ENCODE results near the gene CHPT1.

Gene CHPT1

GRCh38 chr12:101703487-101703886 is 6.0 kb downstream of the CHPT1 start:
- WGBS (ENCODE audit: extremely low coverage, insufficient coverage, low lambda C conversion rate), result no CpG with 5 or more reads among the region's 3 CpGs
- Histone ChIP-seq H2BK5ac (ENCODE audit: low read length) (no peak overlapping the region), H3K4me2 (ENCODE audit: low read length) (no peak overlapping the region), H3K4me1 (ENCODE audit: control insufficient read depth, low read depth, low read length) (no peaks in the 10 kb centered on the region), H4K5ac (ENCODE audit: low read length) (no peak overlapping the region), H3K23ac (ENCODE audit: low read length) (no peak overlapping the region), H2AK5ac (ENCODE audit: low read length) (no peak overlapping the region), H3K18ac (ENCODE audit: low read length) (no peak overlapping the region), H3K36me3 (ENCODE audit: control insufficient read depth, insufficient read depth, low read length) (no peaks in the 10 kb centered on the region), H3K9ac (ENCODE audit: low read length) (no peak overlapping the region), H3K79me1 (ENCODE audit: low read length) (no peaks in the 10 kb centered on the region), H3K4ac (ENCODE audit: low read depth, low read length) (no peak overlapping the region), H3K79me2 (ENCODE audit: control insufficient read depth, insufficient read depth, low read length) (no peaks in the 10 kb centered on the region), H3K27ac (ENCODE audit: low read depth, low read length) (no peak overlapping the region), H3K4me3 (ENCODE audit: low read length) (no peak overlapping the region), H2BK120ac (ENCODE audit: low read depth, low read length) (no peak overlapping the region), H2BK15ac (replicated peaks; ENCODE audit: low read depth) (no peak overlapping the region), H3K56ac (ENCODE audit: low read length) (no peak overlapping the region), H3K27me3 (ENCODE audit: insufficient read depth, low read length, poor library complexity) (no peaks in the 10 kb centered on the region), H4K8ac (ENCODE audit: low read depth, low read length) (no peak overlapping the region)
- DNase-seq, result peak; percentile 42

- Histone ChIP-seq H3K4me3 (ENCODE audit: low read length) (no peak overlapping the region), H3K79me2 (ENCODE audit: control insufficient read depth, insufficient read depth, low read length) (no peaks in the 10 kb centered on the region), H2BK120ac (ENCODE audit: low read depth, low read length) (no peak overlapping the region), H3K9ac (ENCODE audit: low read length) (no peak overlapping the region), H3K36me3 (ENCODE audit: control insufficient read depth, insufficient read depth, low read length) (no peaks in the 10 kb centered on the region), H2BK15ac (replicated peaks; ENCODE audit: low read depth) (no peak overlapping the region), H3K18ac (ENCODE audit: low read length) (no peak overlapping the region), H3K4ac (ENCODE audit: low read depth, low read length) (no peak overlapping the region), H3K56ac (ENCODE audit: low read length) (no peak overlapping the region), H4K5ac (ENCODE audit: low read length) (no peak overlapping the region), H3K23ac (ENCODE audit: low read length) (no peak overlapping the region), H2BK5ac (ENCODE audit: low read length) (no peak overlapping the region), H2AK5ac (ENCODE audit: low read length) (no peak overlapping the region), H3K4me2 (ENCODE audit: low read length) (no peak overlapping the region), H3K79me1 (ENCODE audit: low read length) (no peaks in the 10 kb centered on the region), H3K27me3 (ENCODE audit: insufficient read depth, low read length, poor library complexity) (no peaks in the 10 kb centered on the region), H3K27ac (ENCODE audit: low read depth, low read length) (no peak overlapping the region), H3K4me1 (ENCODE audit: control insufficient read depth, low read depth, low read length) (no peaks in the 10 kb centered on the region), H4K8ac (ENCODE audit: low read depth, low read length) (no peak overlapping the region)
- no peak for DNase-seq
- WGBS (ENCODE audit: extremely low coverage, insufficient coverage, low lambda C conversion rate), result no CpG with 5 or more reads among the region's 1 CpG
Measured at GRCh38 chr12:101706403-101706802, 9.0 kb downstream of the CHPT1 start.

- H3K4me1 ChIP-seq (ENCODE audit: control insufficient read depth, low read depth, low read length), result no peaks in the 10 kb centered on the region
- no peaks in the 10 kb centered on the region for H3K79me2 ChIP-seq (ENCODE audit: control insufficient read depth, insufficient read depth, low read length)
- H3K27me3 ChIP-seq (ENCODE audit: insufficient read depth, low read length, poor library complexity), result no peaks in the 10 kb centered on the region
- H3K36me3 ChIP-seq (ENCODE audit: control insufficient read depth, insufficient read depth, low read length), result no peaks in the 10 kb centered on the region
- no peak overlapping the region for H3K4me3 ChIP-seq (ENCODE audit: low read length)
- H2BK5ac ChIP-seq (ENCODE audit: low read length), result no peak overlapping the region
- H3K56ac ChIP-seq (ENCODE audit: low read length), result no peak overlapping the region
- H3K79me1 ChIP-seq (ENCODE audit: low read length), result no peaks in the 10 kb centered on the region
- H3K18ac ChIP-seq (ENCODE audit: low read length), result no peak overlapping the region
- no peak overlapping the region for H3K9ac ChIP-seq (ENCODE audit: low read length)
- no peak overlapping the region for H2BK120ac ChIP-seq (ENCODE audit: low read depth, low read length)
- no peak overlapping the region for H3K27ac ChIP-seq (ENCODE audit: low read depth, low read length)
- H4K8ac ChIP-seq (ENCODE audit: low read depth, low read length), result no peak overlapping the region
- H3K4me2 ChIP-seq (ENCODE audit: low read length), result no peak overlapping the region
- no peak overlapping the region for H2AK5ac ChIP-seq (ENCODE audit: low read length)
- H3K4ac ChIP-seq (ENCODE audit: low read depth, low read length), result no peak overlapping the region
- no peak overlapping the region for H4K5ac ChIP-seq (ENCODE audit: low read length)
- H3K23ac ChIP-seq (ENCODE audit: low read length), result no peak overlapping the region
- H2BK15ac ChIP-seq (replicated peaks; ENCODE audit: low read depth), result no peak overlapping the region
- DNase-seq, result no peak
Measured at GRCh38 chr12:101707131-101707782, 9.8 kb downstream of the CHPT1 start.

GRCh38 chr12:101710288-101710687 is 12.8 kb downstream of the CHPT1 start:
- no peaks in the 10 kb centered on the region for H3K79me2 ChIP-seq (ENCODE audit: control insufficient read depth, insufficient read depth, low read length)
- no peak overlapping the region for H3K4me2 ChIP-seq (ENCODE audit: low read length)
- WGBS (ENCODE audit: extremely low coverage, insufficient coverage, low lambda C conversion rate), result no CpG with 5 or more reads among the region's 4 CpGs
- no peaks in the 10 kb centered on the region for H3K36me3 ChIP-seq (ENCODE audit: control insufficient read depth, insufficient read depth, low read length)
- H3K79me1 ChIP-seq (ENCODE audit: low read length), result peaks cover 3% of the 10 kb centered on the region
- H2AK5ac ChIP-seq (ENCODE audit: low read length), result no peak overlapping the region
- no peak overlapping the region for H4K8ac ChIP-seq (ENCODE audit: low read depth, low read length)
- H3K23ac ChIP-seq (ENCODE audit: low read length), result no peak overlapping the region
- no peak overlapping the region for H3K9ac ChIP-seq (ENCODE audit: low read length)
- H2BK5ac ChIP-seq (ENCODE audit: low read length), result no peak overlapping the region
- no peak overlapping the region for H2BK15ac ChIP-seq (replicated peaks; ENCODE audit: low read depth)
- H3K4ac ChIP-seq (ENCODE audit: low read depth, low read length), result no peak overlapping the region
- H3K27ac ChIP-seq (ENCODE audit: low read depth, low read length), result no peak overlapping the region
- no peak overlapping the region for H2BK120ac ChIP-seq (ENCODE audit: low read depth, low read length)
- no peak overlapping the region for H3K56ac ChIP-seq (ENCODE audit: low read length)
- no peak overlapping the region for H3K4me3 ChIP-seq (ENCODE audit: low read length)
- no peak for DNase-seq
- no peak overlapping the region for H4K5ac ChIP-seq (ENCODE audit: low read length)
- no peaks in the 10 kb centered on the region for H3K4me1 ChIP-seq (ENCODE audit: control insufficient read depth, low read depth, low read length)
- H3K27me3 ChIP-seq (ENCODE audit: insufficient read depth, low read length, poor library complexity), result no peaks in the 10 kb centered on the region
- H3K18ac ChIP-seq (ENCODE audit: low read length), result no peak overlapping the region

GRCh38 chr12:101713059-101713682 is 15.7 kb downstream of the CHPT1 start:
- H3K79me1 ChIP-seq (ENCODE audit: low read length), result peaks cover 3% of the 10 kb centered on the region
- no CpG with 5 or more reads among the region's 5 CpGs for WGBS (ENCODE audit: extremely low coverage, insufficient coverage, low lambda C conversion rate)
- H2BK15ac ChIP-seq (replicated peaks; ENCODE audit: low read depth), result no peak overlapping the region
- no peak overlapping the region for H3K23ac ChIP-seq (ENCODE audit: low read length)
- no peaks in the 10 kb centered on the region for H3K4me1 ChIP-seq (ENCODE audit: control insufficient read depth, low read depth, low read length)
- no peak overlapping the region for H2AK5ac ChIP-seq (ENCODE audit: low read length)
- no peak overlapping the region for H2BK5ac ChIP-seq (ENCODE audit: low read length)
- no peaks in the 10 kb centered on the region for H3K27me3 ChIP-seq (ENCODE audit: insufficient read depth, low read length, poor library complexity)
- H3K4me2 ChIP-seq (ENCODE audit: low read length), result no peak overlapping the region
- no peaks in the 10 kb centered on the region for H3K36me3 ChIP-seq (ENCODE audit: control insufficient read depth, insufficient read depth, low read length)
- no peak overlapping the region for H4K8ac ChIP-seq (ENCODE audit: low read depth, low read length)
- no peak overlapping the region for H2BK120ac ChIP-seq (ENCODE audit: low read depth, low read length)
- no peak overlapping the region for H3K9ac ChIP-seq (ENCODE audit: low read length)
- no peak overlapping the region for H3K18ac ChIP-seq (ENCODE audit: low read length)
- H4K5ac ChIP-seq (ENCODE audit: low read length), result no peak overlapping the region
- H3K27ac ChIP-seq (ENCODE audit: low read depth, low read length), result no peak overlapping the region
- no peak overlapping the region for H3K56ac ChIP-seq (ENCODE audit: low read length)
- no peaks in the 10 kb centered on the region for H3K79me2 ChIP-seq (ENCODE audit: control insufficient read depth, insufficient read depth, low read length)
- H3K4ac ChIP-seq (ENCODE audit: low read depth, low read length), result no peak overlapping the region
- no peak for DNase-seq
- H3K4me3 ChIP-seq (ENCODE audit: low read length), result no peak overlapping the region

- no peak for DNase-seq
- no peaks in the 10 kb centered on the region for H3K4me1 ChIP-seq (ENCODE audit: control insufficient read depth, low read depth, low read length)
- H3K27ac ChIP-seq (ENCODE audit: low read depth, low read length), result no peak overlapping the region
- no peak overlapping the region for H3K18ac ChIP-seq (ENCODE audit: low read length)
- H3K79me1 ChIP-seq (ENCODE audit: low read length), result peaks cover 3% of the 10 kb centered on the region
- no peak overlapping the region for H3K23ac ChIP-seq (ENCODE audit: low read length)
- H2AK5ac ChIP-seq (ENCODE audit: low read length), result no peak overlapping the region
- no peaks in the 10 kb centered on the region for H3K79me2 ChIP-seq (ENCODE audit: control insufficient read depth, insufficient read depth, low read length)
- H3K56ac ChIP-seq (ENCODE audit: low read length), result no peak overlapping the region
- H4K5ac ChIP-seq (ENCODE audit: low read length), result no peak overlapping the region
- H3K4ac ChIP-seq (ENCODE audit: low read depth, low read length), result no peak overlapping the region
- no peak overlapping the region for H4K8ac ChIP-seq (ENCODE audit: low read depth, low read length)
- H3K27me3 ChIP-seq (ENCODE audit: insufficient read depth, low read length, poor library complexity), result no peaks in the 10 kb centered on the region
- WGBS (ENCODE audit: extremely low coverage, insufficient coverage, low lambda C conversion rate), result no CpG with 5 or more reads among the region's 2 CpGs
- no peak overlapping the region for H3K4me2 ChIP-seq (ENCODE audit: low read length)
- no peak overlapping the region for H2BK120ac ChIP-seq (ENCODE audit: low read depth, low read length)
- no peaks in the 10 kb centered on the region for H3K36me3 ChIP-seq (ENCODE audit: control insufficient read depth, insufficient read depth, low read length)
- H2BK15ac ChIP-seq (replicated peaks; ENCODE audit: low read depth), result no peak overlapping the region
- H3K9ac ChIP-seq (ENCODE audit: low read length), result no peak overlapping the region
- H3K4me3 ChIP-seq (ENCODE audit: low read length), result no peak overlapping the region
- H2BK5ac ChIP-seq (ENCODE audit: low read length), result no peak overlapping the region
Measured at GRCh38 chr12:101713930-101714329, 16.5 kb downstream of the CHPT1 start.

Measured in mesendoderm (in vitro differentiated cells).